HG02840 (cell line): ENCODE results near the gene RBFA.
"Not testable (repeated sequence)": the region's sequence is repeated elsewhere in the genome, so short reads cannot be mapped to it uniquely, and the experiment has no call there.

ENCODE experiments used
- ATAC-seq: cut with Tn5 transposase; IDR thresholded peaks from one replicate; pipeline ENCODE4 v1.9.1; 2021; ENCODE audit warnings: mild to moderate bottlenecking, moderate library complexity, moderate number of reproducible peaks; ENCODE audit not compliant: unreplicated experiment, low FRiP score

The RBFA gene

DNA sequence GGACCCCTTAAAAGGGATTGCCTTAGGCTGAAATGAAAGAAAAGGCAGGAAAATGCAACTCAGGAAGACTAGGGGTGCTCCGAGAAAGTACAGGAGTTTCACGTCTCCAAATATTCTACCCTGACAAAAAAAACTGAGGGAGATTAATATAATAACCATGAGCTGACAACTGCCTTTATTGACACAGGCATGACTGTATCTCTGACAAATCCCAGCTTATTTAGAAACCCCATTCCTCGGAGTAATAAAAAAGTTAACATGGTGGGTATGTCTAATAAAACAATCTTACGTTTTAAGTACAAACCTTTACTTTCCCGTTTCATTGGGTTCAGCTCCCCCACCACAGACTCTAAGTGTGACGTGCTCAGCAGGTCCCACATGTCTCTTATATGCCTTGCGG, 7.9 kb upstream of the RBFA start:
- no peak for ATAC-seq

- not testable (repeated sequence) for ATAC-seq
Observed at GRCh38 chr18:80027719-80028118, 6.5 kb upstream of the RBFA start.

DNA sequence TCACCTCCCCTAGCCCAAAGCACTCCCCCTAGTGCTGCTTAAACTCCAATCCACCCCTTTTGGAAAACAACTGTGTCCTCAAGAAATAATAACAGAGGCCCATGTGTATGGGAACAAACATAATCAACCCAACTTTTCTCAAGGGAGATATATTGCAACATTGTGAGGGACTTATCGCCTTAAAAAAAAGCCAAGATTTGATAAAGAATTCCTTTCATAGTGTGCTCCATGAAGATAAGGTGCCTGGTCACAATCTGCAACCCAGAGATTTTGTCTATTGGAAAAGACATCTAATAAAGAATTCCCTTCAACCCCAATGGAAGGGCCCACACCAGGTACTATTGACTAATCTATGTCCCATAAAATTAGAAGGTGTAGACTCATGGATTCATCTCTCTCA, 4.5 kb upstream of the RBFA start:
- no peak for ATAC-seq

GRCh38 chr18:80033181-80034067, 810 bp upstream of the RBFA start:
- peak; percentile 45 for ATAC-seq

- ATAC-seq: no peak
Observed at GRCh38 chr18:80034852-80035406, 695 bp downstream of the RBFA start.

- no peak for ATAC-seq
Observed at GRCh38 chr18:80035997-80036396, 1.8 kb downstream of the RBFA start.

DNA sequence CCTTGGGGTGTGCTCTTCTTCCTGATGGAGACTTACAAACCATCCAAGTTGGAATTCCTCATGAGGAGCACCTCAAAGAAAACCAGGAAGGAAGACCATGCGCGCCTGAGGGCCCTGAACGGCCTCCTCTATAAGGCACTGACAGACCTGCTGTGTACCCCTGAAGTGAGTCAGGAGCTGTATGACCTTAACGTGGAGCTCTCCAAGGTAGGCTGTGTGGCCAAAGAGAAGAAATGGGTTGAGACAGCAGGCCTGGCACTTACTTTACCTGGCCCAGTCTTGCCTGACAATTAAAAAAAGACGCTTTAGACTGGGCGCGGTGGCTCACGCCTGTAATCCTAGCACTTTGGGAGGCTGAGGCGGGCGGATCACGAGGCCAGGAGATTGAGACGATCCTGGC, 3.1 kb downstream of the RBFA start:
- ATAC-seq: no peak

GRCh38 chr18:80037869-80038630, 3.8 kb downstream of the RBFA start:
- no peak for ATAC-seq

DNA sequence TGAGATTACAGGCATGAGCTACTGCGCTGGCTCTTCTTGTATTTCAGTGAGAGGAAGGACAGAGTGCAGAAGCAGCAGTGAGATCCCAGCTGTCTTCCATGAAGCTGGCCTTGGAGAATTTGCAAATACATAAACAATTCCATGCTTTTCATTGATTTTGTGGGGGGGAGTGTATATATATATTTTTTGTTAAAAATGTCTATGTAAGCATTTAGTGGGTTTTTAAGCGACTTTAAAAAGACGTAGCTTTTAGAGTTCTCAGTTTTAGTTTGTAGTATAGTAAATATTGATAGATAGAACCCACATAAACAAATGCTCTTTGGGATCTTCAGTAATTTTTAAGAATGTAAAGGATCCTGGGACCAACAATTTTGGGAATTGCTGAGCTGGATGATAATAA, 6.3 kb downstream of the RBFA start:
- ATAC-seq: no peak

DNA sequence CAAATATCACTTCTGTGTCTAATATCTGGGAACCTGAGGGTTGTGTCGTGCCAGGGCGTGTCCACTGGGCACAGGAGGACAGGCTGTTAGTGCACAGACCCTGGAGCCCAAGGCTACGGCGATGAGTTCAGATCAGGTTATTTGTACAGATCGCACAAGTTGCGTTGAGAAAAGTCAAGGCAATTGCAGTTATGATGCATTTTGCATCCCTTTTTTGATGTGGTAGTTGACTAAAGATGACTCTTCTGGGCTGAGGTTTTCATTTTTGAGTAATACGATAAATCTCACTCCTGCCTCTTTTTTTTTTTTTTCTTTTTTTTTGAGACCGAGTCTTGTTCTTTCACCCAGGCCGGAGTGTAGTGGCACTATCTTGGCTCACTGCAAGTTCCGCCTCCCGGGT, 7.2 kb downstream of the RBFA start:
- ATAC-seq: no peak

DNA sequence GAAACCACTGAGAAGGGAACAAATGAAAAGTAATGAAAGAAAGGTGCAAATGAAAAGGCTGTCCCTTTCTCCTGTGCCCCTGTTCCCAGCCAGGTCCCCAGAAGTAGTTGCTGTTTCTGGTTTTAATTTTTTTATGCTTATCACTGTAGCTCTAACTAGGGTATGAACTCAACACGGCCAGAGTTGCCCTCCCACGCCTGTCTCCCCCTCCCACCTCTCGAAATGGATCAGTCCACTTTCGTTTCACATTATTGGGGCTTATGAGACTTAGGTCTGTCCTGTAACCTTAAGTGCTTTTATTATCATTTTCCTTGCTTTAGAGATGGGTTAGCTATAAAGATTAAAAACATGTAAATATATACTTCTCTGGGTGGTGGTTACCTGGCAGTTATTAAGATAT, 8.6 kb downstream of the RBFA start:
- no peak for ATAC-seq

DNA sequence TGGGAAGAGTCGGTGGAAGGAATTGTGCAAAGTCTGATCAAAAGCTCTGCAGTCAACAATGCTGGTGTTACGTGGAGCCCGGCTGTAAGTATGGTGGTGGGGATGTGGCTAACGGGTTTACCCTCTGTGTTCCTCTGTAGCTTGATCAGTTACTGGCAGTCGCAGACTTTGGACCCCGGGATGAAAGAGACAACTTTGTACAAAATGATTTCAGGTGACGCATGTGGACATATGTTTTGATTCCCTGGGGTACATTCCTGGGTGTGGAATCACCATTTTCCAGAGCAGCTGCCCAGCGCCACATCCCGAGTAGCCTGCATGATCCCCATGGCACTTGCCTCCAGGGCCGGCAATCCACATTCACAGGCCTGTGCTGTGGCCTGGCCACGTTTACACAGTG, 9.8 kb downstream of the RBFA start:
- ATAC-seq: no peak

DNA sequence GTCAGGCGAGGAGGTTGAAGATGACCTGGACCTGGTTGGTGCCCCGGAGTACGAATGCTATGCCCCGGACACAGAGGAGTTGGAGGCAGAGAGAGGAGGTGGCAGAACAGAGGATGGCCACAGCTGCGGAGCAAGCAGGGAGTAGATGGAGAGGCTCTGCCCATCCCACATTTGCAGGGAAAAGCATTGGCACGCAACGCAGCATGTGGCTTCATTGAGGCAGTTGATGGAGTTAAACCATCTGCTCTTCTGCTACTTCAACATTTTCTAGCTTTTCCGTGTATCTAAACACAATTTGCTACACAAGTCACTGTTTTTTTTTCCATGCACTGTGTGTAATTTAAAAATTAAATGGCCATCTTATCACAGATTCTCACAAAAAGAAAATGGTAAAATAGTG, 11.8 kb downstream of the RBFA start:
- no peak for ATAC-seq

- ATAC-seq: no peak
Observed at GRCh38 chr18:80046431-80046830, 12.2 kb downstream of the RBFA start.

GRCh38 chr18:80046961-80047541, 12.8 kb downstream of the RBFA start:
- ATAC-seq: no peak

GRCh38 chr18:80050797-80051196, 16.6 kb downstream of the RBFA start:
- no peak for ATAC-seq

GRCh38 chr18:80056095-80056494, 21.9 kb downstream of the RBFA start:
- ATAC-seq: no peak

- ATAC-seq: no peak
Observed at GRCh38 chr18:80059945-80060344, 25.7 kb downstream of the RBFA start.

GRCh38 chr18:80065705-80066104, 31.5 kb downstream of the RBFA start:
- ATAC-seq: no peak

DNA sequence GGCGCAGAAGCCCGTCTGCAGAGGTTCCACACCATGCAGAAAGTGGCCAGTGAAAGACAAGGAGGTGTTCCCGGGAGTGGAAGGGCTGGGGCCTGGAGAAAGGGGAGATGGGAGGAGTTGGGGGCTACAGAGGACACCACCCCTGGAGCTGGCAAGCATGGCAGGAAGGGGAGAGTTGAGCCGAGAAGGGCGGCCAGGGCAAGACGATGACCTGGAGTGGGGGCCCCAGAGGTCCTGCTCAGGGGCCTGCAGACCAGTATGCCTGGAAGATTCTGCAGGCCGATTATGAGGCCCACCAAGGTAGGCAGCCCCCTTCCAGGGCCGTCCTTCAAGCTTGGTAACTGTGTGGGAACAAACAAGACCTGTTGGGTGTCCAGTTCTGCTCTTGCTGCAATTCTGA, 33.1 kb downstream of the RBFA start:
- ATAC-seq: no peak

- ATAC-seq: no peak
Observed at GRCh38 chr18:80067897-80068296, 33.7 kb downstream of the RBFA start.
